T-helper 2 cell treated with Interferon-gamma antibody and Interleukin-4, amounts not matched to agents 5 μg/mL and 100 μg/mL, for 36 hours (primary cell): ENCODE data around the gene LRRC10.
A peak's percentile ranks its signal among the peaks of the same experiment; 100 is the strongest.

Source experiments
- DNase-seq: peaks from one replicate; pipeline ENCODE4 v3.0.0; 2021; ENCODE audit warnings: low spot score
- H3K27ac Mint-ChIP-seq: one replicate; pipeline ENCODE4 v1.8.0; 2021; ENCODE audit warnings: mild to moderate bottlenecking, mixed read lengths
- H3K27me3 Mint-ChIP-seq: one replicate; pipeline ENCODE4 v1.8.0; 2021; ENCODE audit warnings: low read depth, mixed read lengths
- H3K36me3 Mint-ChIP-seq: one replicate; pipeline ENCODE4 v1.8.0; 2021; ENCODE audit warnings: low read depth, mixed read lengths
- H3K4me1 Mint-ChIP-seq: one replicate; pipeline ENCODE4 v1.8.0; 2021; ENCODE audit warnings: low read depth, mixed read lengths
- H3K4me3 Mint-ChIP-seq: one replicate; pipeline ENCODE4 v1.8.0; 2022; ENCODE audit warnings: mild to moderate bottlenecking, moderate library complexity, mixed read lengths
- H3K9me3 Mint-ChIP-seq: one replicate; pipeline ENCODE4 v1.8.0; 2021; ENCODE audit warnings: mixed read lengths

The LRRC10 gene

DNA sequence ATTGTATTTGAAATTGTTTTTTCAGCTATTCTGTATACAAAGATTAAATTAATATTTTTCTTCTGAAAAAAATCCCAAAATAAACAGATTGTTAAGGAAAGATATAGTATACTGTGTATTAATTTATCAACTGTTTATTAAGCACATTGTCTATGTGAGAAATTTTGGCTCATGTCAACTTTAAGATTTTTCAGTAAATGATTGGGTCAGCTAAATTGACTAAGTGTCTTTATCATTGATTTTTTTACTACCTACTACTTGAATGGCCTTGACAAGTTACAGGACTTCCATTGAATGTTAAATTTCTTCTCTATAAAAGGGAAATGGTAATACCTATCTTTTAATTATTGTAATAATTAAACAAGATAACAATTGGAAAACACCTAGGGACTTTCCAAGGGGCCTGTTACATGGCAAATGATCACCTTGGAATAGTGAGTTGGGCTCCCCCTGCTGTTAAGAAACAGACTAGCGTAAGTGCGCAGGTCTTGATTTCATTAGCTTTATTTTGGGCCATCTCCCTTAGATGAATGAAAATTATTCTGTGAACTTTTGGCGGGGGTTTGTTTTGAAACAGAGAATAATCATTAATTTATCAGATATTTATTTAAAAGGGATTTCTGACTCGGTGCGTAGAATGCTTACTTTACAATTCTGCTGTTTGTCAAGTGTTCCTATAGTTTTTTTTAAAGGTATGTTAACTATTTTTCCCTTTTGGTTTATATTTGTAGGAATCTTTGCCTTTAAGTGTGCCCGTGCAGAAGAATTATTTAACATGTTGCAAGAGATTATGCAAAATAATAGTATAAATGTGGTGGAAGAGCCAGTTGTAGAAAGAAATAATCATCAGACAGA lies 39.9 kb downstream of the LRRC10 start:
- Mint-ChIP-seq H3K27ac (no peak overlapping the region), H3K36me3 (peaks cover 33% of the 10 kb centered on the region), H3K27me3 (no peaks in the 10 kb centered on the region), H3K4me3 (no peak overlapping the region), H3K4me1 (peaks cover 10% of the 10 kb centered on the region), H3K9me3 (no peaks in the 10 kb centered on the region)
- peak; percentile 24 for DNase-seq

- Mint-ChIP-seq H3K4me1 (peaks cover 10% of the 10 kb centered on the region), H3K4me3 (no peak overlapping the region), H3K27ac (no peak overlapping the region), H3K27me3 (no peaks in the 10 kb centered on the region), H3K36me3 (peaks cover 33% of the 10 kb centered on the region), H3K9me3 (no peaks in the 10 kb centered on the region)
- DNase-seq = no peak
These were observed 40.6 kb downstream of the LRRC10 start for GRCh38 chr12:69570000-69570516.

DNA sequence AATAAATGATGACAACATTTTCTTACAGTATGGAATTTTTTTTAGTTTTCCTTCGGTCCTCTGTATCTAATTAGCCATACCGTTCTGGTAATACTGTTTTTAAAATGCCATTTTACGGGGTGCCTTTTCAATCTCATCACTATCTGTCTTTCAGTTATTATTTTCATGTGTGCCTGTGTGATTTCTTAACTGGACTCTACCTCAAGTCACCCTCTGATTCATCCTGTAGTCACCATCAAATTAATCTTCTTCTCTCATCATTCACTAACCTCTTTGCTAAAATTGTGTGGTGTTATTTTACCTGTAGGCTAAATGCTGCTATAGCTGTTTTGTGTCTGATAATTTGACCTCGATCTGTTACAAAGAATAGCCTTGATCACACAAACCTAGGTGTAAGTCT lies 41.5 kb downstream of the LRRC10 start:
- Mint-ChIP-seq H3K9me3 (no peaks in the 10 kb centered on the region), H3K36me3 (peaks cover 26% of the 10 kb centered on the region), H3K4me1 (peaks cover 10% of the 10 kb centered on the region), H3K27ac (no peak overlapping the region), H3K27me3 (no peaks in the 10 kb centered on the region), H3K4me3 (no peak overlapping the region)
- DNase-seq = no peak

GRCh38 chr12:69566603-69567002 lies 44.1 kb downstream of the LRRC10 start:
- Mint-ChIP-seq H3K9me3 (no peaks in the 10 kb centered on the region), H3K4me3 (no peak overlapping the region), H3K4me1 (peaks cover 10% of the 10 kb centered on the region), H3K36me3 (peaks cover 20% of the 10 kb centered on the region), H3K27me3 (no peaks in the 10 kb centered on the region), H3K27ac (no peak overlapping the region)
- DNase-seq = no peak

DNA sequence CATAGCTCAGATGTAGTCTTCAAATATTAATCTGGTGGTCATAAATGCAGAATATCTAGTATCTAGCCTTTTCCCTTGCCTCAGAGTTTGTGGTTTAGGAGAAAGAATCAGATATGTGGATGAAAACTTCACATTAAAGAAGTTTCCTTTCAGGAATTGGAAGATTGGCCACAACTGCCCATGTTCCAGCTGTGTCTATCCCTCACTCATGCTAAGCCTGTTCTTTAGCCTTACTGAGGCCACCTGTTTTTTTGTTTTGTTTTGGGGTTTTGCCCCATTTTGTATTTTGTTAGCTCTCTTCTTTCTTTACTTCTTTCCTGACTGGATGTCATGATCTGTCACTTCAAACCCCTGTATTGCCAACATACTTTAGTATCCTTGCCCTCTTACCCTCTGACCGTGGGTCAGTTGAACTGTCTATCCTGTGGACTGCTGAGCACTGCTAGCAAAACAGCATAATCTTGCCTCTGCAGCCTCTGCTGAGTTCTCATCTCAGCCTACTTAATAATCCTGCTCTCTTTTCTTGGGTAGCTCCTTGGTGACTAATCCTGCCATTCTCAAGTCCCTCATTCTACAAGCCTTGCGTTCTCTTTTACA lies 47.4 kb downstream of the LRRC10 start:
- Mint-ChIP-seq H3K9me3 (no peaks in the 10 kb centered on the region), H3K4me3 (no peak overlapping the region), H3K27ac (no peak overlapping the region), H3K27me3 (no peaks in the 10 kb centered on the region), H3K36me3 (peaks cover 12% of the 10 kb centered on the region), H3K4me1 (peaks cover 5% of the 10 kb centered on the region)
- no peak for DNase-seq
